ENCODE measurements around the gene DPAGT1.

The DPAGT1 gene

GRCh38 chr11:119057000-119057769, 44.5 kb downstream of the DPAGT1 start, which contains the start of gene HYOU1:
HYOU1 (minus strand) TSS chr11:119057205; CDS start chr11:119056160, 1,045 bp downstream.
- peak; percentile 99 for DNase-seq

GRCh38 chr11:119056421-119056999, 45.1 kb downstream of the DPAGT1 start:
- DNase-seq: no peak

- DNase-seq: peak; percentile 27
Observed at GRCh38 chr11:119055901-119056300, 45.8 kb downstream of the DPAGT1 start.

GRCh38 chr11:119054418-119054817, 47.2 kb downstream of the DPAGT1 start:
- DNase-seq: no peak

- DNase-seq: no peak
Observed at GRCh38 chr11:119052163-119052814, 49.4 kb downstream of the DPAGT1 start.

- DNase-seq: no peak
Observed at GRCh38 chr11:119051440-119052162, 50.1 kb downstream of the DPAGT1 start.

GRCh38 chr11:119049081-119049480, 52.6 kb downstream of the DPAGT1 start:
- no peak for DNase-seq

GRCh38 chr11:119048644-119049043, 53.0 kb downstream of the DPAGT1 start:
- DNase-seq: no peak

GRCh38 chr11:119047205-119047604, 54.4 kb downstream of the DPAGT1 start:
- DNase-seq: no peak
